OCI-LY1 (cell line): ENCODE results near the gene ENG.

ENCODE experiments used
- EZH2 ChIP-seq: fragments of 200-600 bp; sonication (generic), shearing (Covaris generic); IDR thresholded peaks from 2 replicates; pipeline ENCODE4 v1.8.0; 2017; ENCODE audit warnings: borderline replicate concordance, mixed run types, mild to moderate bottlenecking, antibody characterized with exemption, low read length, moderate library complexity, mixed read lengths
- TF ChIP-seq, protein P1 (sequence below): fragments of 200-600 bp; sonication (generic), shearing (Covaris generic); IDR thresholded peaks from 2 replicates; pipeline ENCODE4 v1.5.1; 2017; ENCODE audit warnings: mild to moderate bottlenecking, antibody characterized with exemption, low read length, moderate library complexity, mixed read lengths

GRCh38 chr9:127779136-127779981 lies 75.1 kb downstream of the ENG start:
- TF ChIP-seq, protein P1, sequence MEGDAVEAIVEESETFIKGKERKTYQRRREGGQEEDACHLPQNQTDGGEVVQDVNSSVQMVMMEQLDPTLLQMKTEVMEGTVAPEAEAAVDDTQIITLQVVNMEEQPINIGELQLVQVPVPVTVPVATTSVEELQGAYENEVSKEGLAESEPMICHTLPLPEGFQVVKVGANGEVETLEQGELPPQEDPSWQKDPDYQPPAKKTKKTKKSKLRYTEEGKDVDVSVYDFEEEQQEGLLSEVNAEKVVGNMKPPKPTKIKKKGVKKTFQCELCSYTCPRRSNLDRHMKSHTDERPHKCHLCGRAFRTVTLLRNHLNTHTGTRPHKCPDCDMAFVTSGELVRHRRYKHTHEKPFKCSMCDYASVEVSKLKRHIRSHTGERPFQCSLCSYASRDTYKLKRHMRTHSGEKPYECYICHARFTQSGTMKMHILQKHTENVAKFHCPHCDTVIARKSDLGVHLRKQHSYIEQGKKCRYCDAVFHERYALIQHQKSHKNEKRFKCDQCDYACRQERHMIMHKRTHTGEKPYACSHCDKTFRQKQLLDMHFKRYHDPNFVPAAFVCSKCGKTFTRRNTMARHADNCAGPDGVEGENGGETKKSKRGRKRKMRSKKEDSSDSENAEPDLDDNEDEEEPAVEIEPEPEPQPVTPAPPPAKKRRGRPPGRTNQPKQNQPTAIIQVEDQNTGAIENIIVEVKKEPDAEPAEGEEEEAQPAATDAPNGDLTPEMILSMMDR, result no peak
- no peak for TF ChIP-seq EZH2
